Fibroblast of lung (primary cell): ENCODE data around the gene LGR4. TPM values are rescaled to one million over a fixed set of nuclear protein-coding genes. Genes with fewer than 3 reads are reported as not detected.

Experiments
- DNase-seq, 2 donors: peaks; one replicate each; pipeline versions ENCODE4 v3.0.0 to v3.0.0-alpha.2; 2010; ENCODE audit warnings: low read depth in 2 of 2
- H2AFZ ChIP-seq: 2 replicates; pipeline ENCODE4 v1.5.1; 2012; ENCODE audit warnings: low read length, control low read depth, inconsistent platforms
- H3K27ac ChIP-seq: 2 replicates; pipeline ENCODE4 v1.5.1; 2011; ENCODE audit warnings: low read length, control low read depth; ENCODE audit not compliant: insufficient read depth
- H3K27me3 ChIP-seq: 2 replicates; pipeline ENCODE4 v1.5.1; 2011; ENCODE audit warnings: mild to moderate bottlenecking, low read length; ENCODE audit not compliant: control insufficient read depth, insufficient read depth
- H3K36me3 ChIP-seq: 2 replicates; pipeline ENCODE4 v1.5.1; 2011; ENCODE audit warnings: low read length; ENCODE audit not compliant: control insufficient read depth, insufficient read depth
- H3K4me1 ChIP-seq: 2 replicates; pipeline ENCODE4 v1.5.1; 2011; ENCODE audit warnings: low read length; ENCODE audit not compliant: control insufficient read depth, insufficient read depth; ENCODE audit errors: extremely low read depth
- H3K4me2 ChIP-seq: 2 replicates; pipeline ENCODE4 v1.5.1; 2011; ENCODE audit warnings: low read length, control low read depth; ENCODE audit not compliant: insufficient read depth; ENCODE audit errors: extremely low read depth
- H3K4me3 ChIP-seq, 4 experiments: fragments of 200-600 bp in 1 of 4; sonication (generic) in 1 of 4; replicated peaks in 1 of 4; 2 replicates each; pipeline ENCODE4 v1.5.1; 2011 to 2016; ENCODE audit warnings: low read length in 4 of 4, low read depth in 3 of 4, mild to moderate bottlenecking in 3 of 4, control low read depth in 2 of 4, inconsistent platforms in 1 of 4, mixed read lengths in 1 of 4; ENCODE audit not compliant: insufficient read depth in 1 of 4; ENCODE audit errors: control extremely low read depth in 1 of 4
- H3K79me2 ChIP-seq: 2 replicates; pipeline ENCODE4 v1.5.1; 2012; ENCODE audit warnings: mild to moderate bottlenecking, low read length, inconsistent platforms; ENCODE audit not compliant: control insufficient read depth, insufficient read depth
- H3K9ac ChIP-seq: 2 replicates; pipeline ENCODE4 v1.5.1; 2011; ENCODE audit warnings: mild to moderate bottlenecking, low read length, control low read depth; ENCODE audit not compliant: insufficient read depth
- H3K9me3 ChIP-seq: 2 replicates; pipeline ENCODE4 v1.5.1; 2012; ENCODE audit warnings: low read depth, low read length; ENCODE audit not compliant: control insufficient read depth, insufficient read depth
- H4K20me1 ChIP-seq: 2 replicates; pipeline ENCODE4 v1.5.1; 2011; ENCODE audit warnings: low read length; ENCODE audit not compliant: control insufficient read depth, insufficient read depth; ENCODE audit errors: extremely low read depth
- CTCF ChIP-seq, 2 donors: IDR thresholded peaks in 1 of 2; conservative IDR thresholded peaks in 1 of 2; 1 replicate in 1 of 2; 2 replicates in 1 of 2; pipeline ENCODE4 v1.5.1; 2011 to 2012; ENCODE audit warnings: low read length in 2 of 2, control low read depth in 1 of 2, inconsistent platforms in 1 of 2, low read depth in 1 of 2, mild to moderate bottlenecking in 1 of 2
- EZH2 ChIP-seq: IDR thresholded peaks from 2 replicates; pipeline ENCODE4 v1.5.1; 2012; ENCODE audit warnings: low read length, control low read depth, mild to moderate bottlenecking; ENCODE audit errors: missing control alignments
- polyA plus RNA-seq, 2 donors: library from polyadenylated mRNA; depleted of rRNA in 1 of 2; stranded (reverse) in 1 of 2; unstranded in 1 of 2; fragments of >200 nt; gene quantifications; 2 replicates each; pipeline ENCODE4 v1.2.1, GENCODE V29; 2011 to 2012; ENCODE audit warnings: missing spikeins in 1 of 2
- total RNA-seq: library from RNA; depleted of rRNA; stranded (reverse); fragments of >200 nt; gene quantifications from 2 replicates; pipeline ENCODE4 v1.2.1, GENCODE V29; 2014

LGR4 gene
- total and polyA plus RNA-seq, 2 donors (not counting 1 experiment from before 2014, with no cell fraction given): 6.4 to 8.8 TPM

DNA sequence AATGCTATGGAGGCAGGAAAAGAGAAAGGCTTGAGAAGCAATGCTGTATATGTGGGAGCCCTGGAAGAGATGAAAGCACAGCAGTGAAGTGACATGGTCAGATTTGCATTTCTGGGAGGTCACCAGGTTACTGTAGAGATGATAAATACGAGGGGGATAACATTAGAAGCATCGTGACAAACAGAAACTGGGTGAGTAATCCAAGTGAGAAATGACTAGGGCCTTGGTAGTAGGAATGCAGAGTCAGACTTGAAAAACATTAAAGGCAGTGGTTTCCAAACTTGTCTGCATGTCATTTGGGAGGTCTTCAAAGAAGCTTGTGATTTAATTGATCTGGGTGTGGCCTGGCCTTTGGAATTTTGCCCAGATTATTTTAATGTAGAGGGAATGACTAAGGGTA lies 153.5 kb downstream of the LGR4 start:
- no peak overlapping the region for H3K9ac ChIP-seq

DNA sequence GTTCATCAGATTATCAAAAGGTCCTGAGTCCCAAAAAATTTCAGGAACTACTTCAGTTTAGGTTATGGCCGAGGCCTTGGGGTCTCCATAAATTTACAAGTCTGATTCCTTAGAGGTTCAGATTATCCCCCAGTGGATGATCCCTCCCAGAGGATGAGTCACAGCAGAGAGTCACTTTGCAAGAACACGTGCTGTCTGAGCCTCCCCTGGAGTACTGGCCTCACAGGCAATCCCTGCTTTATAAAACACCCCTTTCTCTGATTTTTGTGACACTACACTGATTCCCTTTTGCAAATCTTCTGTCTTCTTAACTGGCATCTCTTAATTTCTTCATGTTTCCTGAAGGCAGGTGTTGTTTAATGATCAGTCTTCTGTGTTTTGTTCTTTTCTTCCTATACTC lies 154.8 kb downstream of the LGR4 start:
- no peaks in the 10 kb centered on the region for H4K20me1 ChIP-seq
- no peaks in the 10 kb centered on the region for H3K27me3 ChIP-seq
- H3K9me3 ChIP-seq: no peaks in the 10 kb centered on the region
- no peaks in the 10 kb centered on the region for H3K79me2 ChIP-seq
- no peak overlapping the region for H2AFZ ChIP-seq
- TF ChIP-seq EZH2 (no peak), CTCF (conservative IDR thresholded peaks at IDR 0.05 in 1 of 2, IDR thresholded peaks at IDR 0.05 in 1 of 2; ENCODE audit: low read depth in 1 of 2, low read length in 2 of 2) (no peak)
- no peak overlapping the region for H3K4me3 ChIP-seq
- no peaks in the 10 kb centered on the region for H3K36me3 ChIP-seq
- H3K27ac ChIP-seq: no peak overlapping the region
- no peaks in the 10 kb centered on the region for H3K4me1 ChIP-seq
- H3K4me2 ChIP-seq: no peak overlapping the region
- H3K9ac ChIP-seq: no peak overlapping the region
- DNase-seq: peak; percentile 50 to 81

More for the DNA sequence above, 153.5 kb downstream of the LGR4 start:
- no peaks in the 10 kb centered on the region for H3K9me3 ChIP-seq
- H3K4me2 ChIP-seq: peak overlapping the region; percentile 33
- H3K4me3 ChIP-seq: no peak overlapping the region
- H2AFZ ChIP-seq: no peak overlapping the region
- TF ChIP-seq EZH2: no peak
- TF ChIP-seq CTCF (conservative IDR thresholded peaks at IDR 0.05 in 1 of 2, IDR thresholded peaks at IDR 0.05 in 1 of 2; ENCODE audit: low read depth in 1 of 2, low read length in 2 of 2): no peak
- no peaks in the 10 kb centered on the region for H3K4me1 ChIP-seq
- no peaks in the 10 kb centered on the region for H4K20me1 ChIP-seq
- H3K79me2 ChIP-seq: no peaks in the 10 kb centered on the region
- no peaks in the 10 kb centered on the region for H3K36me3 ChIP-seq
- no peak overlapping the region for H3K27ac ChIP-seq
- peak in 1 of 2 donors; percentile 89 for DNase-seq
- H3K27me3 ChIP-seq: no peaks in the 10 kb centered on the region

Other genes with a start within 250 kb of the LGR4 start
- gene CCDC34, start 109.6 kb downstream of the LGR4 start, total RNA-seq: 3.3 and 4.6 TPM in 2 replicates
- 3.8 and 6.9 TPM in 2 replicates for gene CCDC34, start 109.6 kb downstream of the LGR4 start, polyA plus RNA-seq
- 58.6 and 62.6 TPM in 2 replicates for gene LIN7C, start 34.0 kb upstream of the LGR4 start, total RNA-seq
- 40.6 and 43.2 TPM in 2 replicates for gene LIN7C, start 34.0 kb upstream of the LGR4 start, polyA plus RNA-seq
- gene BDNF, start 227.7 kb upstream of the LGR4 start, total RNA-seq: 6.4 and 16.7 TPM in 2 replicates
- gene BDNF, start 227.7 kb upstream of the LGR4 start, polyA plus RNA-seq: 11.2 and 15.0 TPM in 2 replicates